ENCODE measurements around the gene NINL. TPM values are rescaled to one million over a fixed set of nuclear protein-coding genes. Genes with fewer than 3 reads are reported as not detected.

The NINL gene
- total RNA-seq, 1 donor from 2014 or later = 95.5 TPM

GRCh38 chr20:25466846-25467245, 118.5 kb downstream of the NINL start:
- no peaks in the 10 kb centered on the region for H3K9me3 Mint-ChIP-seq (ENCODE audit: unreplicated experiment)
- peaks cover 10% of the 10 kb centered on the region for H3K27me3 Mint-ChIP-seq (ENCODE audit: unreplicated experiment)
- peaks cover 53% of the 10 kb centered on the region for H3K36me3 Mint-ChIP-seq (ENCODE audit: low read depth, unreplicated experiment)
- no peak overlapping the region for H3K4me3 Mint-ChIP-seq (ENCODE audit: unreplicated experiment)
- DNase-seq (ENCODE audit: low spot score) = no peak
- TF ChIP-seq CTCF (IDR thresholded peaks at IDR 0.05; ENCODE audit: unreplicated experiment) = no peak
- H3K4me1 Mint-ChIP-seq (ENCODE audit: unreplicated experiment) = peaks cover 6% of the 10 kb centered on the region
- peak overlapping the region; percentile 36 for H3K27ac Mint-ChIP-seq (ENCODE audit: unreplicated experiment)

- DNase-seq (ENCODE audit: low spot score) = no peak
- Mint-ChIP-seq H3K27me3 (ENCODE audit: unreplicated experiment) (peaks cover 15% of the 10 kb centered on the region), H3K4me3 (ENCODE audit: unreplicated experiment) (peak overlapping the region; percentile 22), H3K4me1 (ENCODE audit: unreplicated experiment) (peaks cover 8% of the 10 kb centered on the region), H3K9me3 (ENCODE audit: unreplicated experiment) (no peaks in the 10 kb centered on the region), H3K36me3 (ENCODE audit: low read depth, unreplicated experiment) (peaks cover 58% of the 10 kb centered on the region), H3K27ac (ENCODE audit: unreplicated experiment) (no peak overlapping the region)
- TF ChIP-seq CTCF (IDR thresholded peaks at IDR 0.05; ENCODE audit: unreplicated experiment) = no peak
Observed at GRCh38 chr20:25465243-25466135, 119.8 kb downstream of the NINL start.

DNA sequence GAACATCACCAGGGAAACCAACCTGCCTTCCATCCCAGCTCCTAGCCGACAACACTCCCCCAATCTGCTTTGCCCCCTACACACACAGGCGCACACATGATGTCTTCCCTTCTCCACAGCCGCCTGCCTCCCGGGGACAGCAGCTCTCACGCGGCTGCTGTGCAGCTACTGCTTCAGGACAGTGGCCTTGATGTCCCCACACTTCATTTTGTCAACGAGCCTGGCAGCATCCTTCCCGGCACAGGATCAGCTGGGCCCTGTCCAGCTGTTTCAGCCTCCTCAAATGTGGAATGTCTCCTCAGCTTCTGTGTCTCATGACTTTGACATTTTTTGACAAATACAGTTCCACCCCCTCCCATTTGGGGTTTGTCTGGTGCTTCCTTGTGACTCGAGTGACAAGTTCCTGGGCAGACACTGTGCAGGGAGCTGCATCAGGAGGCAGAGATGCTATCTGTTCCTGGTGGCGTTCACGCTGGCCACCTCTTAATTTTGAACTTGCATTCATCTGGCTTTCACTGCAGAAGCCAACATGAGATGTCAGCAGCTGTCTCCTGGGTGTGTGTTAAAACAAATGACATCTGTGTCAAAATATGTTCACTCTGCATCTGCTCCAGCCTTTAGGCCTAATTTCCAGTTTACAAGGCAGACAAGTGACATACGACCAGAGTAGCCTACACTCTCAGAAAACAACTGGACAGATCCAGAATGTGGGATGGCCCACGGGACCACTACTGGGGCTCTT, 120.7 kb downstream of the NINL start:
- Mint-ChIP-seq H3K27ac (ENCODE audit: unreplicated experiment) (no peak overlapping the region), H3K4me1 (ENCODE audit: unreplicated experiment) (peaks cover 5% of the 10 kb centered on the region), H3K4me3 (ENCODE audit: unreplicated experiment) (no peak overlapping the region), H3K9me3 (ENCODE audit: unreplicated experiment) (no peaks in the 10 kb centered on the region), H3K27me3 (ENCODE audit: unreplicated experiment) (peaks cover 11% of the 10 kb centered on the region), H3K36me3 (ENCODE audit: low read depth, unreplicated experiment) (peaks cover 54% of the 10 kb centered on the region)
- no peak for DNase-seq (ENCODE audit: low spot score)
- no peak for TF ChIP-seq CTCF (IDR thresholded peaks at IDR 0.05; ENCODE audit: unreplicated experiment)

GRCh38 chr20:25461786-25462545, 123.4 kb downstream of the NINL start:
- Mint-ChIP-seq H3K27me3 (ENCODE audit: unreplicated experiment) (peaks cover 10% of the 10 kb centered on the region), H3K36me3 (ENCODE audit: low read depth, unreplicated experiment) (peaks cover 57% of the 10 kb centered on the region), H3K9me3 (ENCODE audit: unreplicated experiment) (no peaks in the 10 kb centered on the region), H3K27ac (ENCODE audit: unreplicated experiment) (peak overlapping the region; percentile 52), H3K4me3 (ENCODE audit: unreplicated experiment) (no peak overlapping the region), H3K4me1 (ENCODE audit: unreplicated experiment) (peaks cover 2% of the 10 kb centered on the region)
- no peak for DNase-seq (ENCODE audit: low spot score)
- no peak for TF ChIP-seq CTCF (IDR thresholded peaks at IDR 0.05; ENCODE audit: unreplicated experiment)

Data from endothelial cell (in vitro differentiated cells).